Gastrocnemius medialis (tissue), 4 donors: Measurements from ENCODE around the gene NRN1L.

Experiments
- CTCF ChIP-seq, 5 experiments: fragments of 450-650 bp in 3 of 5; fragments of 200-600 bp in 2 of 5; sonication (generic) in 2 of 5; IDR thresholded peaks in 4 of 5; conservative IDR thresholded peaks in 1 of 5; 1 replicate in 4 of 5; 2 replicates in 1 of 5; pipeline ENCODE4 v1.5.1; 2016 to 2019; ENCODE audit warnings: antibody characterized with exemption in 5 of 5, mild to moderate bottlenecking in 3 of 5, moderate library complexity in 3 of 5
- POLR2A ChIP-seq, 2 donors: fragments of 450-650 bp; IDR thresholded peaks; one replicate each; pipeline ENCODE4 v1.6.1; 2017; ENCODE audit warnings: antibody characterized with exemption in 2 of 2, mild to moderate bottlenecking in 2 of 2, moderate library complexity in 2 of 2

- TF ChIP-seq CTCF (IDR thresholded peaks at IDR 0.05 in 4 of 5, conservative IDR thresholded peaks at IDR 0.05 in 1 of 5) (no peak), POLR2A (IDR thresholded peaks at IDR 0.05) (no peak)
Observed at GRCh38 chr16:67879936-67880335, 4.7 kb upstream of the NRN1L start.
